ENCODE results near the gene SLC25A30.
"Not testable (repeated sequence)": the region's sequence is repeated elsewhere in the genome, so short reads cannot be mapped to it uniquely, and the experiment has no call there.

SLC25A30 gene

GRCh38 chr13:45390348-45390747, 27.8 kb downstream of the SLC25A30 start:
- DNase-seq: not testable (repeated sequence)

GRCh38 chr13:45388664-45389063, 29.5 kb downstream of the SLC25A30 start:
- no peak for DNase-seq

- DNase-seq: not testable (repeated sequence)
Observed at GRCh38 chr13:45386892-45387575, 31.1 kb downstream of the SLC25A30 start.

GRCh38 chr13:45385907-45386553, 32.1 kb downstream of the SLC25A30 start:
- DNase-seq: no peak

- DNase-seq: no peak
Observed at GRCh38 chr13:45385320-45385719, 32.9 kb downstream of the SLC25A30 start.

- DNase-seq: no peak
Observed at GRCh38 chr13:45384474-45385174, 33.5 kb downstream of the SLC25A30 start.

- DNase-seq: not testable (repeated sequence)
Observed at GRCh38 chr13:45382739-45383138, 35.4 kb downstream of the SLC25A30 start.

GRCh38 chr13:45381196-45381595, 37.0 kb downstream of the SLC25A30 start:
- DNase-seq: no peak

- not testable (repeated sequence) for DNase-seq
Observed at GRCh38 chr13:45380708-45381107, 37.5 kb downstream of the SLC25A30 start.

- not testable (repeated sequence) for DNase-seq
Observed at GRCh38 chr13:45379516-45379915, 38.7 kb downstream of the SLC25A30 start.

- not testable (repeated sequence) for DNase-seq
Observed at GRCh38 chr13:45378786-45379185, 39.4 kb downstream of the SLC25A30 start.

- not testable (repeated sequence) for DNase-seq
Observed at GRCh38 chr13:45377314-45377713, 40.9 kb downstream of the SLC25A30 start.

GRCh38 chr13:45376651-45377050, 41.5 kb downstream of the SLC25A30 start:
- DNase-seq: not testable (repeated sequence)

GRCh38 chr13:45374917-45375316, 43.3 kb downstream of the SLC25A30 start:
- no peak for DNase-seq

- DNase-seq: peak in 1 of 2 experiments; percentile 39
Observed at GRCh38 chr13:45373162-45373547, 45.0 kb downstream of the SLC25A30 start.

- DNase-seq: peak; percentile 90 to 95
Observed at GRCh38 chr13:45372189-45373161, 45.7 kb downstream of the SLC25A30 start.

GRCh38 chr13:45370922-45371406, 47.2 kb downstream of the SLC25A30 start:
- no peak for DNase-seq

- no peak for DNase-seq
Observed at GRCh38 chr13:45369116-45369515, 49.1 kb downstream of the SLC25A30 start.

- no peak for DNase-seq
Observed at GRCh38 chr13:45368571-45368970, 49.6 kb downstream of the SLC25A30 start.

GRCh38 chr13:45368005-45368404, 50.2 kb downstream of the SLC25A30 start:
- DNase-seq: no peak

- no peak for DNase-seq
Observed at GRCh38 chr13:45367358-45367757, 50.8 kb downstream of the SLC25A30 start.

GRCh38 chr13:45365558-45365885, 52.7 kb downstream of the SLC25A30 start:
- DNase-seq: no peak
